Measurements from ENCODE around the gene ALOX5AP.

The ALOX5AP gene

DNA sequence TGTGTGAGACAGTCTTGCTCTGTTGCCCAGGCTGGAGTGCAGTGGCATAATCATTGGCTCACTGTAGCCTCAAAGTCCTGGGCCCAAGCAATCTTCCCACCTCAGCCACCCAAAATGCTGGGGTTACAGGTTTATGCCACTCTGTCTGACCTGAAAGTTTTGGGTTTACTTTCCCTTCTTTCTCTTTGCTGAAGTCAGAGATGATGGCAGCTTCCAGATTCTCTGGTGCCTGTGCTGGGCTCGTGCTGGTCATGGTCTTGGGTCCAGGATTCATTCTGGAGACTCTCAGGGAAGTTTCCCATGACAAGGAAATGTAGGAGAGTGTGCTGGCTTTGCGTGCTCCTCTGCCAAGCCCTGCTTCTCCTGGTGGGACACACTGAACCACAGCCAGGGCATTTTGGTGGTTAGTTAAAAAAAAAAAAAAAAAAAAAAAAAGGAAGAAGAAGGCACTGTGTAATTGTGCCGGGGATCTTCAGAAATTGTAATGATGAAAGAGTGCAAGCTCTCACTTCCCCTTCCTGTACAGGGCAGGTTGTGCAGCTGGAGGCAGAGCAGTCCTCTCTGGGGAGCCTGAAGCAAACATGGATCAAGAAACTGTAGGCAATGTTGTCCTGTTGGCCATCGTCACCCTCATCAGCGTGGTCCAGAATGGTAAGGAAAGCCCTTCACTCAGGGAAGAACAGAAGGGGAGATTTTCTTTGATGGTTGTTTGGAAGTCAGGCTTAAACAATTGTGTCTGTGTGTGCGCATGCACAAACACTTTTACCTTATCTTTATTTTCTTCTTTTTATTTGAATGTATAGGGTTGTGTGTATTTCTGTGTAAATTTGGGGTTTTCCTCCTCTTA, at the start of gene ALOX5AP:
TSS of gene ALOX5AP (plus strand) at position 519 of the 847 bp plus-strand sequence. CDS start at position 582, 63 bp downstream.
- no peak for DNase-seq (ENCODE audit: low read depth in 2 of 2, low spot score in 1 of 2)

DNA sequence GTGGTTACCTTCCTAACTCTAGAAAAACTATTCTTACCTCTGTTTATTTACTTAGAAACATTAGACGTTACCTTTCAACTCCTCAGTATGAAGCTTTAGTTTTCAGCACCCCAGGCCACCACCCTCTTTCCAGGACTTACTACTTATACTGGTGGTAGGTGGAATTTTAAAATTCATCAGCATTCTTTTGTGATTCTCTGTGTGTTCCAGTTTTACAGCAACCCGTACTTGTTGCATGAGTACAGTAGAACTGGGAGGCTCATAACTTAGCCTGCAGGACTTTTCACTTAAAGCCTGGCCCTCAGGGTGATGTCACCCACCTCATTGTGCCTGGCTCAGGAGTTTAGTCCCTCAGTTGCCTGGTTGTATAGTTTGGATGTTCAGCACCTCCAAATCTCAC, 49.4 kb upstream of the ALOX5AP start:
- DNase-seq (ENCODE audit: low read depth in 2 of 2, low spot score in 1 of 2), result no peak

DNA sequence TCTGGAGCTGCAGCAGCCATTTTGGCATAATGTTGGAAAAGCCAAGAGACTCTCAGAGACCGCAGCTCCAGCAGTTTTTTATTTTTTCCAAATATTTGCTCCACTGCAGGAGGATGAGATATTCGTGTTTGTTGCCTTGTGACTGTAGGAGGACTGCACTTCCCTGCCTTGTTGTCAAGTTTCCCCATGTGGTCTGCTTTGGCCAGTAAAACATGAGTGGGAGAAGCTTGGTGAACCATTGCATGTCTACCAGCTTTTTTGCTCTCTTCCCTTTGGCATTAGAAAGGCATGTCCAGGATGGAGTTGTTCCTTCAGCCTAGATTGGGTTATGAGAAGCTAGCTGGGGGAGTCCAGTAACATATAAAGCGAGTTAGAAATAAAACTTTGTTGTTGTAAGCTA, 47.7 kb upstream of the ALOX5AP start:
- DNase-seq (ENCODE audit: low read depth in 2 of 2, low spot score in 1 of 2), result no peak

DNA sequence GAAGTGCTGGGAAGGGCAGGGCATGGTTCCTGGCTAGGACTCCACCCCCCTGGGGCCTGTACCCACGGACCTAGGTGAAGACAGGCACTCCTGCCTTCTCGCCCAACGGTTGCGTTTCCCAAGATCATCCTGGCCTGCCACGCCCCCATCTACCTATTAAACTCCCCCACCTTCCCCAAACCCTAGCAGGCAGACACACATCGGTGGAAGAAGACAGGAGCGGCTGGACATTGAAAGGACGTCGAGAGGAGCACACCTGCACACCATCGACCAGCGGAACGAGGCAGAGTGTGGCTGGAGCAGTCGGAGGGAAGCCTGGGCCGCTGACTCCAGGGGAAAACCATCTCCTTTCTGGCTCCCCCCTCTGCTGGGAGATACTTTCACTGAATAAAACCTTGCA, 45.6 kb upstream of the ALOX5AP start:
- DNase-seq (ENCODE audit: low read depth in 2 of 2, low spot score in 1 of 2), result no peak

DNA sequence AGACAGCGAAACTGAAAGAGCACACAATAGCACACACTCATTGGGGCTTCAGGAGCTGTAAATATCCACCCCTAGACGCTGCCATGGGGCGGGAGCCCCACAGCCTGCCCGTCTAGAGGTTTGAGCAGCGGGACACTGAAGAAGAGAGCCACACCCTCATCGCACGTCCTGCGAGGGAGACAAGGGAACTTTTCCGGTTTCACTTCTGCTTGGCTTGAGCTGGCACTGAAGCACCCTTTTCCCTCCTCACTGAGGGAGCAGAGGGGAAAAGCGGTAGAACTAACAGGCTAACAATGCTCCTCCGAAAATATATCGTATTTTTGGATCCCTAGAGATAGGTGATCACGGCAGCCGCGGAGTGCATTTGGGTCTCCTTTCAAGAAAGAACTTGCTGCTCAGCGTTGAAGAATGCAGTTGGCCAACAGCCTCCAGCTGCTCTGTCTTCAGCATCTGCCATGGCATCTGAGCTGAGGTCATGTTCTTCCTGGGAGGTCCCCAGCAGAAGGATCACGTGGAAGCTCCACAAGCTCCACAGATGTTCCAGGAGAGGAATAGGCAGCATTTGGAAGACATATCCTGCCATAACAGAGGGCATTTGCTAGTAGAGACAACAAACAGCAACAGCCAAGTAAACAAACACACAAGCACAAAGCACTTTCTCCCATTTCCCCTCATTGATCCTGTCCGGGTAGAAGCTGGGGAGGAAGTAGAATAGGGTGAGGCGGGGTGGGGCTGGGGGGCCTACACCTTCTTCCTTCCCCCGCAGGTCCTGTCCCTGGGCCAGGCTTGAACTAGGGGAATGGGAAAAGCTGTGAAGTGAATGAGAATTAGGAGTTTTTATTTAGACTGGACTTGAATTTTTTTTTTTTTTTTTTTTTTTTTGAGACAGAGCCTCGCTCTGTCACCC, 44.8 kb upstream of the ALOX5AP start:
- no peak for DNase-seq (ENCODE audit: low read depth in 2 of 2, low spot score in 1 of 2)

DNA sequence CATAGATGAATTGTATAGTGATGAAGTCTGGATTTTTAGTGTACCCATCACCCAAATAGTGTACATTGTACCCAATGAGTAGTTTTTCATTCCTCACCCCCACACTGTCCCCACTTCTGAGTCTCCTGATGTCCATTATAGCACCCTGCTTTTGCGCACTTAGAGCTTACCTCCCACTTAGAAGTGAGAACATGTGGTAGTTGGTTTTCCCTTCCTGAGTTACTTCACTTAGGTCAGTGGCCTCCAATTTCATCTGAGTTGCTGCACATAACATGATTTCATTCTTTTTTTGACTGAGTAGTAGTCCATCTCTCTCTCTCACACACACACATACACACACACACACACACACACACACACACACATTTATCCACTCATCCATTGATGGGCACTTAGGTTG, 43.2 kb upstream of the ALOX5AP start:
- DNase-seq (ENCODE audit: low read depth in 2 of 2, low spot score in 1 of 2), result no peak

DNA sequence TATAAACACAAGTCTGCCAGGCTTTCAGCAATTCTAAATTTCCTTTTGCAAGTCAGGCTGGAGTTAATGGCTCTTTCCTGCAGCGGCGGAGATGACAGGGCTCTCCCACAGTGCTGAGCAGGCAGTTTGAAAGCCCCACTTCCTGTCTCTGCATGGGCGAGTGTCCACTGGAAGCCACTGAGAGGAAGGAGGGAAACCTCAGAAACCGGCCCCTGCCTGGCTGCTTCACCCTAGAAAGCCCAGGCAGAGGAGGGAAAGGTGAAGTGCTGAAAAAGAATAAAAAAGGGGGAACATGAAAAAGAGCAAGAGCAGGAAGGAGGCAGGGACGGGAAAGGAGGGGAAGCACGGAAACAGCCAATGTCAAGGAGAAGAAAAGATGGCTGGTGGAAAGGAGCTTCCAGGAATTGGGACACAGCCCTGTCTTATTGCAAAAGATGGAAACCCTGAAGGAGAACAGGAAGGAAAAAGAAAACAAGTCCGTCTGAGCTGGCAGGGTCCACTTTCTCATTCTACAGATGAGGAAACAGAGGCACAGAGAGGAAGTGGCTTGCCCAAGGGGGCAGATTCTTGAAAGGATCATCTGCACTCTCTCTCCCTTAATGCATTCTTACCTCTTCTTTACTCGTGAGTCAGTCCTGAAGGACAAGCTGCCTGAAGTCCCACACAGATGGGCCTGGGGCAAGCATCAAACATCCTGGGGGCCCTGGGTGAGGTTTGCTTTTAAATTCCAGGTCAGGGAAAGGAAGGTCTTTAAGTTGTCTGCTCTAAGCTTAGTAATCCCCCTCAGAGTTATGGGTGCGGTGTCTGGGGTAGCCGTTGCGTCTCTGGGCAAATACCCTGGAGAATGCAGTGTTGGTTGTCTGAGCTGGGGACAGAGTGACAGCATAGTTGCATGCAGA, 38.8 kb upstream of the ALOX5AP start:
- no peak for DNase-seq (ENCODE audit: low read depth in 2 of 2, low spot score in 1 of 2)

DNA sequence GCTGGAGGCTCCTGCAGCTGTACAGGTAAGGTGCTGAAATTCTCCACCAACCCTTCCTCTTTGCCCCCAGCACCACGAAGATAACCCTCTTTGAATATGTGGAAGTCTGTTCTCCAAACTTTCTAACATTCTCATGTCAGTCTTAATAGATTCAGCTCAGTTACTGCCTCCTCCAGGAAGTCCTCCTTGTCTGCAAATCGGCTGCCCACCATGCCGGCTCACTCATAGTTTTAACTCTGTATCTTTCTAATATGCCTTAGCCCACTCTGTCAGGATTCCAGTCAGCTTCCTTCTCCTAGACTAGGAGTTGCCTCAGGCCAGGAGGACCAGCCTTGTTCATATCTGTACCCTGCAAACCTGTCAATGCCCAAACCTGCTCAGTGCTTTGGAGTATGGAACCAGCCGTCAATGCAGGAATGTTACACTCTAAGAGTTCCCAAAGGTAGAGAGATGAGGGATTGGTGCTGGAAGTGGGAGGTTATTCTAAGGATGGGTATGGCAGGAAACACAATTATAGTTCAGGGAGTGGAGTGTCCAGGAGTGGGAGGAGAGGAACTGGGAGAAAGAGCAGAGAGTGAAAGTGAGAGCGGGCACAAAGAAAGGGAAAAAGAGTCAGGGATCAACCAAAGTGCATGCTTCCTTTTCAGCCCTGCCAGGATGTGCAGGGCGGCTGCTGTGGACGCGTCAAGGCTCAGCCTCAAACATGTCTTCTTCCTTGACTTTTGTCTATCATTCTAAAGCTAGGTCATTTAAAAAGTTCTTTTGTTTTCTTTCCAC, 38.0 kb upstream of the ALOX5AP start:
- no peak for DNase-seq (ENCODE audit: low read depth in 2 of 2, low spot score in 1 of 2)

DNA sequence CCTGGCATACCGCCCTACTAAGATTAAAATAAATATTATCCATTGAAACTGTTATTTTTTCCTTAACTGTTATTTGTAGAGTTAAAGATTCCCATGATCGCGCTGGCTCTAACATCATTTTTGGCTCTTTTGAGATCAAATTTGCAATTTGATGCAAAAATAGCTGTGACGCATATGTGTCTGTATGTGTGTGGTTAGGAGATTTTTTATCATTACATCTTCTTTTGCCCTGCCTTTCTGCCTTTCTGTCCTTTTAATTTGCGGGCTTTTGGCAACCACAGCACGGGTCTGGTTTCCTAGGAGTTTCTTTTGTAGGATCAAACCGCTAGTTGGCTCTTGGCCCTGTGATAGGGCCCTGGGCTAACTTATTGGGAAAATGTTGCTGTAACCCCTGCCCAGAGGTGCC, 37.3 kb upstream of the ALOX5AP start:
- no peak for DNase-seq (ENCODE audit: low read depth in 2 of 2, low spot score in 1 of 2)

DNA sequence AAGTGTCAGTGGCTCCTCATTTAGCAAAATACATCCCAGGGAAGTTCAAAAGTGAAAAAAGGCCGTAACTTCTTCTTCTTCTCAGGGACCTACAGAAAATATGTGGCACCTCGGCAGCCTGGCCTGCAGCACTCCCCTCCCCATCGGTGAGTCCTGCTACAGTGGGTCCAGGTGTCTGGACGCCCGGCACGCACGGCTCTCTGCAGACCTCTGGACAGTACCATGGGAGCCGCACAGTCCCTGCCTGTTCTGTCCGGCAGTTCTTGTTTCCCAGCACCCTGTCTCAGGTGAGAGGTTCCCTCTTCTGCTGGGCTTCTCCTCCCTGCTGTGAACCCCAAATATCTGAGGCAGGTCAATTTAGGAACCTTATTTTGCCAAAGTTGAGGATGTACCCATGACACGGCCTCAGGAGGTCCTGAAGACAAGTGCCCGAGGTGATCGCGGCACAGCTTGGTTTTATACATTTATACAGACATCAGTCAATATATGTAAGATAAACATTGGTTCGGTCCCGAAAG, 36.8 kb upstream of the ALOX5AP start:
- DNase-seq (ENCODE audit: low read depth in 2 of 2, low spot score in 1 of 2), result no peak

DNA sequence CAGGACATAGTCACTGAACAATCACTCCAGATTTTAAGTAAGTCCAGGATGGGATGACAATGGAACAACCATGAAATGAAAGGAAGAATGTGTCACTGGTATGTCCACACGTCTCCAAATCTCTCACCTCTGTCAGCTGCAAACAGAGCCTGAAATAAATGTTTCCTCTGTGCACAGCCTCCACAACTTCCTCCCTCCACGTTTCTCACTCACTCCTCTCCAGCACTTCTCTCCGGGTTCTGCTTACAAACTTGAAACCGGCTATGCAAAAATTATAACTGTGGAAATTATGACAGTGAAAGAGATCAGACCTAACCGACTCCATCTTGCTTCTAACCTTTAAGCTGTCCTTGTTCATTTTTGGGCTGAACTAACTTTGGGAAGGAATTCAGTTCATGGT, 35.0 kb upstream of the ALOX5AP start:
- no peak for DNase-seq (ENCODE audit: low read depth in 2 of 2, low spot score in 1 of 2)

DNA sequence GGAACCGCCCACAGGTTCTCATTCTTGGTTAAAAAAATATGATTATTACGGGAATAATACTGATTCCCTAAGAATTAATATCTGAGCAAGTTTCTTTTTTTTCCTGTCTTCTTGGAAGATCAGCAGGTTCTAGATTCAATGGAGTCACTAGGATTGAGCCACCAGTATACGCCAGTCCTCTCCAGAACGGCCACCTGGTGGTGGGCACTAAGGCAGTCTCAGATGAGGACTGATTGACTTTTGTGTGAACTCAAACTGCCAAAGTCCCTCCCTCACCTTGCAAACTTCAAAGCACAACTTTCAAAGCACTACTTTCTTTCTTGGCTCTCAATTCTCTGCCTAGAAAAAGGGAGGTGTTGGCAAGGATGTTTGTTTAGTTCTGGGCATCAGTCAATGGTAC, 33.3 kb upstream of the ALOX5AP start:
- no peak for DNase-seq (ENCODE audit: low read depth in 2 of 2, low spot score in 1 of 2)

DNA sequence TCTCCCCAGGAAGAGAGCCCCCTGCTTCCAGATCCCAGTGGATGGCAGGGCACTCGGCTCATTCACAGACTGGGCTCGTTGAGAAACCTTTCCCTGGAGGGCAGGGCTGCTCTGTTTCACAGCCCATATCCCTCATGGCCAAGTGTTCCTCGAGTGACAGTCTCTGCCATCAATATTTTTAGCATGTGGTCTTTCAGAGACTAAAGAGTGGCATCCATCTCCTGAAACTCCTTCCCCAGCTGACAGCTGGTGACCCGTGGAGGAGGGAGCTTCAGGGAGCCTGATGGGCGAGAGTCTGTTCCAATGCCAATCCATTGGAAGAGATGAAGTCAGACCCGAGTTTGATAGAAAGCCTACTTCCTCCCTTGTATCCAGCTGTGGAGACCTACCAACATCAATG, 30.7 kb upstream of the ALOX5AP start:
- no peak for DNase-seq (ENCODE audit: low read depth in 2 of 2, low spot score in 1 of 2)

DNA sequence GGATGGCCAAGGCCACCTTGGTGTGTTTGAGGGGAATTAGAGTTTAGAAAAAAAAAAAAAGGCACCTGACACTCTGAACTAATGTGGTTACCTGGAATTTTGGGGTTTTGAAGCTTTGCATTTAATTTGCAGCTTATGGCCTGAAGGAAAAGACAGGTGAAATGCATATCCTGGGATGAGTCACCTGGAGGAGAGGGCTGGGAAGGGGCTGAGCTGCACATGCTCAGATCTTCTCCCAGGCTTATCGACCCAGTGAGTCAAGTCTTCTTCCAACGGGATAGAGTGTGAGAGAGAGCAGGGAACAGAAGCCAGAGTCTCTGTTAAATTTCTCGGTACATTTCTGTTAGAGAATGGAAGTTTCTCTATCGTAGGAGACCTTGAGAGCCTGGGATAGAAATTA, 29.7 kb upstream of the ALOX5AP start:
- no peak for DNase-seq (ENCODE audit: low read depth in 2 of 2, low spot score in 1 of 2)

DNA sequence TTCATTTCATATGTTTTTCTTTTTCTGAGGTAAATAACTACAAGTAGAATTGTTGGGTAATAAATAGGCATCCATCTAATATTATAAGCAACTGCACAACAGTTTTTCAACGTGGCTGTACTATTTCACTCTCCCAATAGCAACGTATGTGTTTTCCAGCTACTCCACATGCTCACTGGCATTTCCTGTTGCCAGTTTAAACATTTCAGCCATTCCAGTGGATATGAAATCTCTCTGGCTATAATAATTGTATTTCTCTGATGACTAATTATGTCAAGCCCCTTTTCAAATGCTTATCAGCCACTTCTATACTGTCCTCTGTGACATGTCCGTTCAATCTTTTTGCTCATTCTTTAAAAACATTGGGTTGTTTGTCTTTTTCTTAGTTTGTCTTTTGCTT, 26.8 kb upstream of the ALOX5AP start:
- DNase-seq (ENCODE audit: low read depth in 2 of 2, low spot score in 1 of 2), result no peak

DNA sequence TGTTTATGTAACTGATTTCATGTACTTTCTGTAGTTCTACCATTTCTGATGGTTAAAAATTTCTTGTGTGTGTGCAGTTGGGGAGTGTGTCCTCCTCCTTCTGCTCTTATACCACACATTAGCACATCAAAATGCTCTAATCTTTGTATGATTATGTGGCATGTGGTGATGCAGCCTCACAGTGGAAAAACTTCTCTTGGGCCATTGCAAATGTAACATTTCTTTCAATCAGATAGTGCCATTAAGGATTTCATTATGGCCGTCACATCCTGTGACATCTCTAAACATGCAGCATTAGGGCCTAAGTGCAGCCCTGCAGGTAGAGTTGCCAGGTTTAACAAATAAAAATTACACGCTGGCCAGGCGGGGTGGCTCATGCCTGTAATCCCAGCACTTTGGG, 24.9 kb upstream of the ALOX5AP start:
- DNase-seq (ENCODE audit: low read depth in 2 of 2, low spot score in 1 of 2), result no peak

DNA sequence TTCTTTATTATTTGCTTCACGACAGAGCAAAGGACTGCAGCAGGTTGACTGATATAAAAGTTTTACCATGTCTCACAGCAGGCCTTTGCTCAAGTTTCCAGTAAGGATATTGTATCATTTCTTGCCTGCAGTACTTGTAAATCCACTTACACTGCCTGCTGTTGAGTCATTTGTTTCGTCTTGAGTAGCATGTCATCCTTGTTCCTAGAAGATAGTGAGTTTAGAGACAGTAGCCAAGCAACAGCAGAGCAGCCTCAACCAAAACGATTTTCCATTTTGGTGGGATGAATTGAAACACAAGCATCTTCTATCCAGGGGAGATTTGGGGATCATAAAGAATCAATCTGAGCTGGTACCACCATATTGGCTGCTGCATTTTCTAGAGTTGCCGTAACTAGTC, 24.0 kb upstream of the ALOX5AP start:
- DNase-seq (ENCODE audit: low read depth in 2 of 2, low spot score in 1 of 2), result no peak

DNA sequence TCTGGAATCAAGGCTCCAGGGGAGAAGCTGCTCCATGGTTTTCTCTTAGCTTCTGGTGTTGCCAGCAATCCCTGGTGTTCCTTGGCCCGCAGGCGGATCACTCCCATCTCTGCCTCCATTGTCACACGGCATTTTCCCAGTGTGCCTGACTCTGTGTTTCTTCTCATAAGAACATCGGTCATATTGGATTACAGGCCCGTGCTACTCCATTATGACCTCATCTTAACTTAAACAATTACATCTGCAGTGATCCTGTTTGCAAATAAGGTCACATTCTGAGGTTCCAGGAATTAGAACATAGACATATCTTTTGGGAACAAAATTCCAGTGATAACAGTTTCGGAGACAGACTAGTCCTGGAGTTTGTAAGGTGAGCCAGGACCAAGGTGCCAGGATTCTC, 23.5 kb upstream of the ALOX5AP start:
- no peak for DNase-seq (ENCODE audit: low read depth in 2 of 2, low spot score in 1 of 2)

DNA sequence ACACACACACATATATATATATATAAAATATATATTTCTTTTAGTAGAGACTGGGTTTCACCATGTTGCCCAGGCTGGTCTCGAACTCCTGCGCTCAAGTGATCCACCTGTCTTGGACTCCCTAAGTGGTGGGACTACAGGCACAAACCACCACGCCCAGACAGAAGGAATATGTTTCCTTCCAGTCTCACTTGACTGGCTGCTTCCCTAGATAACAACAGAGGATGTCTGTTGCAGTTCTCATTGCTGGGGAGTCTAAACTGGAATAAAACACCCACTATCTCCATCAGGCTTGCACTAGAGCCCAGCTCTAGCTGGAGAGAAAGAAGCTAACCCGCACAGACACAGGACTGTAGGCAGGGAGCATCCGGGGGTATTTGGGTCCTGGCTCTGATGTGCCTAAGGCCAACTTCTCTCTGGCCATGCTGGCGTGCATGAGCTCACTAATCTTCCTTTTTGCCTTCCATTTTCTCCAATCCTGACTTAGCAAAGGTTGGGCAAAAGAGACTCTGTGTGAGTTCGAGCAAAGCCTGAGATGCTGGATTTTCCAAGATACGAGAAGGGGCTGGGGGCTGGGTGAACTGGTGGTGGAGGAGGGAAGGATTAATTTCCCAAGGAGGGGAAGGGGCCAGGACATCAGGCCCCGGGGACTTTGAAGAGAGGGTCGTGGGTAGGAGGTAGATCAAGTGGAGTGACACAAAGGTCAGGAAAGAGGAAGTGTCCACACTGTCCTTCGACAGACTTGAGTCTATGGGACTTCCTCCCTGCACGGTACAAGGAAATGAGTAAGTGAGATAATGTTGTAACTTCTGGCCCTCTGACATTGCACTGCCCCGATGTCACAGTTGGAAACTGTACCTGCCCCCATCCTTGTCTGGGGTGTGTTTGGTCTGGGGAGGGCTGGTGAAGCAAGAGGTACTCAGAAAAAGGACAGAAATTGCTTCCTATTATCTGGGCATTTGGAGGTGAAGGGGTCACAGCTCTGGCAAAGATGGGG, 22.5 kb upstream of the ALOX5AP start:
- no peak for DNase-seq (ENCODE audit: low read depth in 2 of 2, low spot score in 1 of 2)

Measured in stimulated activated CD8-positive, alpha-beta memory T cell treated with anti-CD3 and anti-CD28 coated beads, Interleukin-4, amount 100 ng/mL, for 4 hours (primary cell).